NCI-H1436 (cell line): ENCODE data around the gene KCNQ1OT1.

Source experiments
- DNase-seq: peaks from one replicate; lab custom pipeline; 2025; lab: John Stamatoyannopoulos, UW

Gene KCNQ1OT1

GRCh38 chr11:2701898-2702434 lies 2.2 kb upstream of the KCNQ1OT1 start:
- DNase-seq = no peak

- DNase-seq = no peak
Measured at GRCh38 chr11:2701230-2701629, 1.4 kb upstream of the KCNQ1OT1 start.

GRCh38 chr11:2700415-2701211 lies 819 bp upstream of the KCNQ1OT1 start:
- DNase-seq = no peak

GRCh38 chr11:2699185-2699530 lies 636 bp downstream of the KCNQ1OT1 start:
- no peak for DNase-seq

GRCh38 chr11:2698386-2699184 lies 1.2 kb downstream of the KCNQ1OT1 start:
- DNase-seq = no peak

- DNase-seq = no peak
Measured at GRCh38 chr11:2697866-2698265, 1.9 kb downstream of the KCNQ1OT1 start.

- DNase-seq = no peak
Measured at GRCh38 chr11:2696455-2696854, 3.3 kb downstream of the KCNQ1OT1 start.

GRCh38 chr11:2694995-2695939 lies 4.5 kb downstream of the KCNQ1OT1 start:
- no peak for DNase-seq

GRCh38 chr11:2694495-2694894 lies 5.3 kb downstream of the KCNQ1OT1 start:
- no peak for DNase-seq

- DNase-seq = no peak
Measured at GRCh38 chr11:2693271-2694261, 6.2 kb downstream of the KCNQ1OT1 start.

- DNase-seq = peak; percentile 56
Measured at GRCh38 chr11:2691991-2692875, 7.6 kb downstream of the KCNQ1OT1 start.

GRCh38 chr11:2691355-2691761 lies 8.4 kb downstream of the KCNQ1OT1 start:
- no peak for DNase-seq

GRCh38 chr11:2690596-2691354 lies 9.0 kb downstream of the KCNQ1OT1 start:
- no peak for DNase-seq

- no peak for DNase-seq
Measured at GRCh38 chr11:2689651-2690575, 9.9 kb downstream of the KCNQ1OT1 start.

- no peak for DNase-seq
Measured at GRCh38 chr11:2688381-2689231, 11.2 kb downstream of the KCNQ1OT1 start.

GRCh38 chr11:2687782-2688191 lies 12.0 kb downstream of the KCNQ1OT1 start:
- DNase-seq = no peak

GRCh38 chr11:2687223-2687530 lies 12.6 kb downstream of the KCNQ1OT1 start:
- no peak for DNase-seq
